CD4-positive, alpha-beta memory T cell (primary cell): ENCODE data around the gene TMEM18. TPM values are rescaled to one million over a fixed set of nuclear protein-coding genes. Genes with fewer than 3 reads are reported as not detected.

ENCODE experiments used
- CTCF ChIA-PET: fragments of 350-600 bp; sonication (Branson Sonifier 250); formaldehyde crosslinking; loops from one replicate; lab custom pipeline; 2021; ENCODE audit warnings: inconsistent platforms; ENCODE audit not compliant: partially characterized antibody; lab: Charles Lee
- POLR2A ChIA-PET: fragments of 350-600 bp; sonication (Branson Sonifier 250); formaldehyde crosslinking; loops from one replicate; lab custom pipeline; 2021; ENCODE audit not compliant: partially characterized antibody; lab: Charles Lee
- DNase-seq, 5 donors: peaks; one replicate each; pipeline versions ENCODE4 v3.0.0 to v3.0.0-alpha.2; 2020 to 2022; ENCODE audit warnings: mixed read lengths in 1 of 5
- H3K27ac ChIP-seq: one replicate; pipeline ENCODE4 v1.7.0; 2013; ENCODE audit warnings: low read depth, low read length
- H3K27me3 ChIP-seq: 2 replicates; pipeline ENCODE4 v1.7.0; 2013; ENCODE audit warnings: mild to moderate bottlenecking, low read length, moderate library complexity; ENCODE audit not compliant: insufficient read depth
- H3K36me3 ChIP-seq: 2 replicates; pipeline ENCODE4 v1.7.0; 2013; ENCODE audit warnings: mild to moderate bottlenecking, low read length, moderate library complexity; ENCODE audit not compliant: insufficient read depth
- H3K4me1 ChIP-seq: 2 replicates; pipeline ENCODE4 v1.7.0; 2013; ENCODE audit warnings: mild to moderate bottlenecking, low read length, moderate library complexity; ENCODE audit not compliant: insufficient read depth
- H3K4me3 ChIP-seq, 2 donors: one replicate each; pipeline ENCODE4 v1.7.0; 2013; ENCODE audit warnings: low read length in 2 of 2, mild to moderate bottlenecking in 1 of 2
- H3K9me3 ChIP-seq, 2 donors: one replicate each; pipeline ENCODE4 v1.7.0; 2013; ENCODE audit warnings: low read length in 2 of 2, control low read depth in 1 of 2; ENCODE audit not compliant: control insufficient read depth in 1 of 2
- H3K27ac Mint-ChIP-seq, 7 donors: one replicate each; pipeline ENCODE4 v1.8.0; 2020 to 2021; ENCODE audit warnings: mixed read lengths in 7 of 7, mild to moderate bottlenecking in 6 of 7, inconsistent platforms in 3 of 7, moderate library complexity in 3 of 7
- H3K27me3 Mint-ChIP-seq, 2 donors: one replicate each; pipeline ENCODE4 v1.8.0; 2020 to 2021; ENCODE audit warnings: mixed read lengths in 2 of 2
- H3K36me3 Mint-ChIP-seq, 2 donors: one replicate each; pipeline ENCODE4 v1.8.0; 2020 to 2021; ENCODE audit warnings: mixed read lengths in 2 of 2, inconsistent platforms in 1 of 2, mild to moderate bottlenecking in 1 of 2
- H3K4me1 Mint-ChIP-seq, 4 donors: one replicate each; pipeline ENCODE4 v1.8.0; 2020 to 2021; ENCODE audit warnings: mixed read lengths in 4 of 4, mild to moderate bottlenecking in 1 of 4
- H3K4me3 Mint-ChIP-seq, 8 donors: one replicate each; pipeline ENCODE4 v1.8.0; 2020 to 2021; ENCODE audit warnings: mixed read lengths in 8 of 8, mild to moderate bottlenecking in 7 of 8, moderate library complexity in 6 of 8, inconsistent platforms in 3 of 8
- H3K9me3 Mint-ChIP-seq, 8 donors: one replicate each; pipeline ENCODE4 v1.8.0; 2020 to 2021; ENCODE audit warnings: mixed read lengths in 8 of 8, mild to moderate bottlenecking in 5 of 8, inconsistent platforms in 3 of 8, moderate library complexity in 1 of 8
- intact Hi-C: fragments of 100-400 bp; cut with micrococcal nuclease; formaldehyde crosslinking; loops from one replicate; pipeline ENCODE4 v1.15.1; 2023
- polyA plus RNA-seq, 2 donors: library from polyadenylated mRNA; unstranded; fragments of 300-500 nt; fragmentation: Illumina TruSeq; gene quantifications; one replicate each; pipeline ENCODE4 v1.2.3, GENCODE V29; 2021
- total RNA-seq, 2 experiments: library from RNA; stranded (reverse); gene quantifications; one replicate each; pipeline ENCODE4 v1.2.3, GENCODE V29; 2021

Gene TMEM18
- total and polyA plus RNA-seq, 4 experiments from 2014 or later: 20.0 to 28.1 (median 24.8) TPM

DNA sequence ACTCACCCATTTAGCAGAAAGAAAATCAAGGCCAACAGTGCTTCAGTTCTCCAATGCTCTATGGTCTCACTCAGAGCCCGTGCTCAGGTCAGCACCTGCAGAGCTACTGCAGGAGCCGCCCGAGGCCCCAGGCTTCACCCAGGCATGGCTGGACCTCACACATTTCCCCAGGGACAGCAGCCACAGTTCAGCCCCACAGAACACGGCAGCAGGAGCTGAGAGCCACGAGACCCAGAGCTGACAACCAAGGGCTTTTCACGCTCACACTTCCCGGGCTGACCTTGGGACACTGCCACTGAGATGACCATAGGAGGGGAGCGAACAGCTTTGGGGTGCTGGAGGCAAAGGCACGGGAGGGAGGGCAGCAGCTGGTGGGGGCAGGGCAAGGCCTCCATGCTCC, 4.2 kb downstream of the TMEM18 start:
- peak overlapping the region in 1 of 8 donors; percentile 20 for H3K4me3 Mint-ChIP-seq
- H3K27me3 Mint-ChIP-seq: no peaks in the 10 kb centered on the region
- H3K4me1 Mint-ChIP-seq: peaks cover 23 to 34% (median 28%) of the 10 kb centered on the region in 4 donors
- Histone ChIP-seq H3K4me3 (no peak overlapping the region), H3K27ac (no peak overlapping the region), H3K4me1 (peaks cover 20% of the 10 kb centered on the region), H3K9me3 (no peaks in the 10 kb centered on the region), H3K27me3 (no peaks in the 10 kb centered on the region), H3K36me3 (peaks cover 34% of the 10 kb centered on the region)
- CTCF ChIA-PET: no interaction called here
- POLR2A ChIA-PET: no interaction called here
- DNase-seq: no peak
- intact Hi-C loops: no loop called here
- no peak overlapping the region for H3K27ac Mint-ChIP-seq
- peaks cover 0 to 4% (median 0%) of the 10 kb centered on the region in 8 donors for H3K9me3 Mint-ChIP-seq
- peaks cover 26 to 66% of the 10 kb centered on the region in 2 donors for H3K36me3 Mint-ChIP-seq

DNA sequence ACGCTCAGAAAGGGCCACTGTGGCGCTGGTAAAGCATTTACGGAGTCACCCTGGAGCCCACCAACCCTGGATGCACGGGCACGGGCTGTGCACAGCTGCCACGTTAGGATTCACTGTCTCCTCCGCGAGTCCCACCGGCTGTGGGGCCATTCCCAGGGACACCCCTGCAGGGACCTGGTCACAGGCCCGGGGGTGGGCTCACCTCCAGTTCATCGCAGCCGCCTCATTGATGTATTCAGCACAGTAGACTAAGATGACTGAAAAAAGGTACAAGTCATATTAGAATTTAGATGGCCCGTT, 4.7 kb downstream of the TMEM18 start:
- H3K27ac ChIP-seq: no peak overlapping the region
- no peaks in the 10 kb centered on the region for H3K27me3 ChIP-seq
- Mint-ChIP-seq H3K27ac (peak overlapping the region in 1 of 7 donors; percentile 29), H3K9me3 (peaks cover 0 to 4% (median 0%) of the 10 kb centered on the region in 8 donors), H3K36me3 (peaks cover 31 to 71% of the 10 kb centered on the region in 2 donors), H3K4me3 (no peak overlapping the region), H3K27me3 (no peaks in the 10 kb centered on the region), H3K4me1 (peaks cover 21 to 30% (median 26%) of the 10 kb centered on the region in 4 donors)
- H3K36me3 ChIP-seq: peaks cover 39% of the 10 kb centered on the region
- CTCF ChIA-PET: no interaction called here
- no peaks in the 10 kb centered on the region for H3K9me3 ChIP-seq
- DNase-seq: no peak
- H3K4me3 ChIP-seq: no peak overlapping the region
- intact Hi-C loops: no loop called here
- POLR2A ChIA-PET: no interaction called here
- H3K4me1 ChIP-seq: peaks cover 16% of the 10 kb centered on the region

DNA sequence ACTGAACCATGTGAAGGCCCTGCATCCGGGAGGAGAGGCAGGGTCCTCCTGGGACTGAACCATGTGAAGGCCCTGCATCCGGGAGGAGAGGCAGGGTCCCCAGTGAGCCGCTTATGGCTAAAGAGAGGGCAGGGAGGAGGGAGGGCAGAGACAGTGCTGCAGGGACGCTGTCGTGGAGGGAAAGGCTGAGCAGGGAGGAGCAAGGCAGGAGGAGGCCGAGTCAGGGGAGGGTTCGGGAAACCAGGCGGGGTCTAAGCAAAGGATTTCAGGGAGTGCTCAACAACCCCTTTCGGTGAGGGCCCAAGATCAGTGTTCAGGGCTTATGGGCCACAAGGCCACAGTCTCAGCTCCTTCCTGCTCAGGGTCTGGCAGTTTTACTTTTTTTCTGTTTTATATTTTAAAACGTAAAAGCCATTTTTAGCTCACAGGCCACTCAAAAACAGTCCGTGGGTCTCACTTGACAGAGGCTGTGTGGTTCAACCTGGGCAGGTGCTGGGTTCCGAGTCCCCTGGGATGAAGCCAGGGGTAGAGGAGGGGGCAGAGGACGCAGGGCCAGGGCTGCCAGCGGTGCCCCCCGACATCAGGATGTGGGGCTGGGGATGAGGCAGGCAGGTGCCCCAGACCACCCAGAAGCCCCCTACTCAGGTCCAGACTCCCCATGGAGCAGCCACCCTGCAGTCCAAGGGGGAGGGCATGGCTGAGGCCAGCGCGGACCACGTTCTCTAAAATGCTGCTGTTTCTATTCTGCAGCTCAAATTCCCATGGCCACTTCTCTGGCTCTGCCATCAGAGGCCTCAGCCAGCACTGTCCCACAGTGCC, 5.2 kb downstream of the TMEM18 start:
- Mint-ChIP-seq H3K9me3 (peaks cover 0 to 2% (median 0%) of the 10 kb centered on the region in 8 donors), H3K4me3 (no peak overlapping the region), H3K4me1 (peaks cover 19 to 26% (median 24%) of the 10 kb centered on the region in 4 donors), H3K27ac (no peak overlapping the region), H3K27me3 (no peaks in the 10 kb centered on the region), H3K36me3 (peaks cover 33 to 70% of the 10 kb centered on the region in 2 donors)
- Histone ChIP-seq H3K27ac (no peak overlapping the region), H3K4me3 (no peak overlapping the region), H3K4me1 (peaks cover 14% of the 10 kb centered on the region), H3K27me3 (no peaks in the 10 kb centered on the region), H3K9me3 (no peaks in the 10 kb centered on the region), H3K36me3 (peaks cover 39% of the 10 kb centered on the region)
- no peak for DNase-seq
- CTCF ChIA-PET: no interaction called here
- intact Hi-C loops: no loop called here
- POLR2A ChIA-PET: no interaction called here

DNA sequence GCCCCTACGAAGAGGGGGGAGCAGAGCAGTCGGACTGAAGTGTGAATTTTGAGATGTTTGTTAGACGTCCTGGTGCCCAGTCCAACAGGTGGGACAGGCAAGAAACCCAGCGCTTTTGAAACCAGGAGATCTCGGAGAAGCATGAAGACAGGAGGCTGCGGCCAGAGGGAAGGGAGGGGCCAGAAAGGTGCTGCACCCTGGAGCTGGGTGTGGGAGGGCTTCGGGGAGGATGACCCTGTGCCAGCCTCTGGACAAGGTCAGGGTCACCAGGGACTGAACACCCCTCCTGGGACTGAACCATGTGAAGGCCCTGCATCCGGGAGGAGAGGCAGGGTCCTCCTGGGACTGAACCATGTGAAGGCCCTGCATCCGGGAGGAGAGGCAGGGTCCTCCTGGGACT, 6.1 kb downstream of the TMEM18 start:
- Mint-ChIP-seq H3K27ac (peak overlapping the region in 1 of 7 donors; percentile 16), H3K36me3 (peaks cover 39 to 66% of the 10 kb centered on the region in 2 donors), H3K4me3 (peak overlapping the region in 1 of 8 donors; percentile 39), H3K27me3 (no peaks in the 10 kb centered on the region), H3K4me1 (peaks cover 15 to 21% (median 17%) of the 10 kb centered on the region in 4 donors), H3K9me3 (peaks cover 0 to 2% (median 0%) of the 10 kb centered on the region in 8 donors)
- Histone ChIP-seq H3K4me3 (no peak overlapping the region), H3K27ac (no peak overlapping the region), H3K27me3 (no peaks in the 10 kb centered on the region), H3K4me1 (peaks cover 13% of the 10 kb centered on the region), H3K9me3 (peaks cover 0 to 1% of the 10 kb centered on the region in 2 donors), H3K36me3 (peaks cover 39% of the 10 kb centered on the region)
- ChIA-PET CTCF (no interaction called here), POLR2A (no interaction called here)
- intact Hi-C loops: no loop called here
- DNase-seq: no peak

DNA sequence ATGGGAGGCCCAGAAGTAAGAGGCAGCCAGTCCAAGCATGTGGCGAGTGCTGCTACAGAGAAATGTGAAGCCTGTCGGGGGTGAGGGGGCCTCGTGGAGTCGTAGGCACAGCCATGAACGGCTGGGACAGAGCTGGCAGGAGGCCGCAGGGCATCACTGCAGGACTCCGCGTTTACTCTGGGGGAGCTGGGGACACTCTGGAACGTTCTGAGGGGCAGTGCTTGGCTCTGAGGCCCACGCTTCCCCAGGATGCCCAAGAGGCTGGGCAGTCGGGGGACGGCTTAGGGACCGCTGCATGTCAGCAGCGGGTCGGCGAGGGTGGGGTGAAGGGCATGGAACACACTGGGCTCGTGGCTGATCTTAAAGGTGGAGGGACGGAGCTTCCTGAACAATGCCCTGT, 6.6 kb downstream of the TMEM18 start:
- H3K36me3 ChIP-seq: peaks cover 39% of the 10 kb centered on the region
- CTCF ChIA-PET: no interaction called here
- POLR2A ChIA-PET: no interaction called here
- H3K36me3 Mint-ChIP-seq: peaks cover 44 to 68% of the 10 kb centered on the region in 2 donors
- no peak overlapping the region for H3K4me3 ChIP-seq
- no peaks in the 10 kb centered on the region for H3K27me3 Mint-ChIP-seq
- peaks cover 9% of the 10 kb centered on the region for H3K4me1 ChIP-seq
- H3K27me3 ChIP-seq: no peaks in the 10 kb centered on the region
- DNase-seq: no peak
- peaks cover 0 to 4% of the 10 kb centered on the region in 2 donors for H3K9me3 ChIP-seq
- intact Hi-C loops: no loop called here
- peaks cover 2 to 3% (median 2%) of the 10 kb centered on the region in 8 donors for H3K9me3 Mint-ChIP-seq
- H3K27ac ChIP-seq: no peak overlapping the region
- H3K4me1 Mint-ChIP-seq: peaks cover 11 to 16% (median 13%) of the 10 kb centered on the region in 4 donors
- H3K27ac Mint-ChIP-seq: peak overlapping the region in 1 of 7 donors; percentile 16
- H3K4me3 Mint-ChIP-seq: no peak overlapping the region

DNA sequence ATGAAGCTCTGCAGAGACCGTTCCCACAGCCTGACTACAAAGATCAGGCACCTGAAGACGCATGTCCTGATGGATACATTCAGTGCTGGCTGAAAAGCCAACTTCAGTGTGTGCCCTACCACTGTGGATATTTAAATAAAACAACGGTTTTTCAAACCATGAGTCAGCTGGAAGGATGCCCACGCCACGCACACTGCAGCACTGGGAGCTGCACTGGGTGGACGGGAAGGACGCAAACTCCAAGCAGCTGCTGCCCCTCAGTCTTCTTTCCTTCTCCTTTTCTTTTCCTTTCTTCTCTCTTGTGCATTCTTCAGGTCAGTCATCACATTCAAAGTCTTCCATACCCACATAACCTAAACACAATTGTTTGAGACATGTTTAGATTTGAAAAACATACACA, 7.9 kb downstream of the TMEM18 start:
- intact Hi-C loops: no loop called here
- H3K4me3 ChIP-seq: no peak overlapping the region
- CTCF ChIA-PET: no interaction called here

DNA sequence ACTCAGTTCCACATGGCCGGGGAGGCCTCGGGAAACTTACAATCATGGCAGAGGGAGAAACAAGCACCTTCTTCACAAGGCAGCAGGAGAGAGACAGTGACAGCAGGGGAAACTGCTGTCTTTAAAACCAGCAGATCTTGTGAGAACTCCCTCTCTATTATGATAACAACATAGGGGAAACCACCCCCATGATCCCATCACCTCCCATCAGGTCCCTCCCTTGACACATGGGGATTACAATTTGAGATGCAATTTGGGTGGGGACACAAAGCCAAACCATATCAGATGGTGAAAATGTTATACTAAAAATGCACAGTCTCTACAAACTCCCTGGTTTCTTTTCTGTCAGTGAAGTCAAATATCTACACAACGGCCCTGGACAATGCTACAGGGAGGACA, 9.2 kb downstream of the TMEM18 start:
- Histone ChIP-seq H3K9me3 (peaks cover 0 to 11% of the 10 kb centered on the region in 2 donors), H3K4me1 (no peaks in the 10 kb centered on the region), H3K27me3 (no peaks in the 10 kb centered on the region), H3K36me3 (peaks cover 35% of the 10 kb centered on the region), H3K4me3 (no peak overlapping the region), H3K27ac (no peak overlapping the region)
- H3K4me1 Mint-ChIP-seq: peaks cover under 1 to 5% (median 3%) of the 10 kb centered on the region in 4 donors
- ChIA-PET POLR2A (no interaction called here), CTCF (no interaction called here)
- H3K36me3 Mint-ChIP-seq: peaks cover 63 to 69% of the 10 kb centered on the region in 2 donors
- intact Hi-C loops: no loop called here
- H3K27ac Mint-ChIP-seq: peak overlapping the region in 1 of 7 donors; percentile 57
- no peak for DNase-seq
- H3K9me3 Mint-ChIP-seq: peaks cover 6 to 14% (median 12%) of the 10 kb centered on the region in 8 donors
- H3K4me3 Mint-ChIP-seq: no peak overlapping the region
- H3K27me3 Mint-ChIP-seq: no peaks in the 10 kb centered on the region

More for the DNA sequence above, 7.9 kb downstream of the TMEM18 start:
- H3K36me3 ChIP-seq: peaks cover 35% of the 10 kb centered on the region
- no peak overlapping the region for H3K27ac ChIP-seq
- Mint-ChIP-seq H3K9me3 (peaks cover 6 to 14% (median 12%) of the 10 kb centered on the region in 8 donors), H3K27ac (no peak overlapping the region), H3K27me3 (no peaks in the 10 kb centered on the region), H3K36me3 (peaks cover 55 to 73% of the 10 kb centered on the region in 2 donors), H3K4me3 (peak overlapping the region in 1 of 8 donors; percentile 14), H3K4me1 (peaks cover 1 to 7% (median 2%) of the 10 kb centered on the region in 4 donors)
- no peaks in the 10 kb centered on the region for H3K27me3 ChIP-seq
- POLR2A ChIA-PET: no interaction called here
- H3K4me1 ChIP-seq: no peaks in the 10 kb centered on the region
- no peak for DNase-seq
- peaks cover 0 to 11% of the 10 kb centered on the region in 2 donors for H3K9me3 ChIP-seq
